ENCODE results near the gene PHLPP1. TPM values are rescaled to one million over a fixed set of nuclear protein-coding genes. Genes with fewer than 3 reads are reported as not detected.

PHLPP1 gene
- total and polyA plus RNA-seq, 2 of the 13 experiments (the other 11 are each of a cell fraction or from before 2014, with no cell fraction given), result 9.8 to 18.5 TPM

DNA sequence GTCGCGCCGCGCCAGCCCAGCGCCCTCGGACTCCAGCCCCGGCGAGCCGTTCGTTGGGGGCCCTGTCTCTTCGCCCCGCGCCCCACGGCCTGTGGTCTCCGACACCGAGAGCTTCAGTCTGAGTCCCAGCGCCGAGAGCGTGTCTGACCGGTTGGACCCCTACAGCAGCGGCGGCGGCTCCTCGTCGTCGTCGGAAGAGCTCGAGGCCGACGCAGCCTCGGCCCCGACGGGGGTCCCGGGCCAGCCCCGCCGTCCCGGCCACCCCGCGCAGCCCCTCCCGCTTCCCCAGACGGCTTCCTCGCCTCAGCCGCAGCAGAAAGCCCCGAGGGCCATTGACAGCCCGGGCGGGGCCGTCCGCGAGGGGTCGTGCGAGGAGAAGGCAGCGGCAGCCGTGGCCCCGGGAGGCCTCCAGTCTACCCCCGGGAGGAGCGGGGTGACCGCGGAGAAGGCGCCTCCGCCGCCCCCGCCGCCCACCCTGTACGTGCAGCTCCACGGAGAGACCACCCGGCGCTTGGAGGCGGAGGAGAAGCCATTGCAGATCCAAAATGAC is 1.4 kb downstream of the PHLPP1 start (continued):
- TF ChIP-seq, protein P1, sequence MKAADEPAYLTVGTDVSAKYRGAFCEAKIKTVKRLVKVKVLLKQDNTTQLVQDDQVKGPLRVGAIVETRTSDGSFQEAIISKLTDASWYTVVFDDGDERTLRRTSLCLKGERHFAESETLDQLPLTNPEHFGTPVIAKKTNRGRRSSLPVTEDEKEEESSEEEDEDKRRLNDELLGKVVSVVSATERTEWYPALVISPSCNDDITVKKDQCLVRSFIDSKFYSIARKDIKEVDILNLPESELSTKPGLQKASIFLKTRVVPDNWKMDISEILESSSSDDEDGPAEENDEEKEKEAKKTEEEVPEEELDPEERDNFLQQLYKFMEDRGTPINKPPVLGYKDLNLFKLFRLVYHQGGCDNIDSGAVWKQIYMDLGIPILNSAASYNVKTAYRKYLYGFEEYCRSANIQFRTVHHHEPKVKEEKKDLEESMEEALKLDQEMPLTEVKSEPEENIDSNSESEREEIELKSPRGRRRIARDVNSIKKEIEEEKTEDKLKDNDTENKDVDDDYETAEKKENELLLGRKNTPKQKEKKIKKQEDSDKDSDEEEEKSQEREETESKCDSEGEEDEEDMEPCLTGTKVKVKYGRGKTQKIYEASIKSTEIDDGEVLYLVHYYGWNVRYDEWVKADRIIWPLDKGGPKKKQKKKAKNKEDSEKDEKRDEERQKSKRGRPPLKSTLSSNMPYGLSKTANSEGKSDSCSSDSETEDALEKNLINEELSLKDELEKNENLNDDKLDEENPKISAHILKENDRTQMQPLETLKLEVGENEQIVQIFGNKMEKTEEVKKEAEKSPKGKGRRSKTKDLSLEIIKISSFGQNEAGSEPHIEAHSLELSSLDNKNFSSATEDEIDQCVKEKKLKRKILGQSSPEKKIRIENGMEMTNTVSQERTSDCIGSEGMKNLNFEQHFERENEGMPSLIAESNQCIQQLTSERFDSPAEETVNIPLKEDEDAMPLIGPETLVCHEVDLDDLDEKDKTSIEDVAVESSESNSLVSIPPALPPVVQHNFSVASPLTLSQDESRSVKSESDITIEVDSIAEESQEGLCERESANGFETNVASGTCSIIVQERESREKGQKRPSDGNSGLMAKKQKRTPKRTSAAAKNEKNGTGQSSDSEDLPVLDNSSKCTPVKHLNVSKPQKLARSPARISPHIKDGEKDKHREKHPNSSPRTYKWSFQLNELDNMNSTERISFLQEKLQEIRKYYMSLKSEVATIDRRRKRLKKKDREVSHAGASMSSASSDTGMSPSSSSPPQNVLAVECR (CRISPR knock-in tag; IDR thresholded peaks at IDR 0.05; ENCODE audit: borderline replicate concordance), result peak; percentile 12; the same call in 1 of the 2 replicates
- TF ChIP-seq YEATS2 (CRISPR knock-in tag; IDR thresholded peaks at IDR 0.05; ENCODE audit: borderline replicate concordance), result no peak
- TF ChIP-seq, protein P2, sequence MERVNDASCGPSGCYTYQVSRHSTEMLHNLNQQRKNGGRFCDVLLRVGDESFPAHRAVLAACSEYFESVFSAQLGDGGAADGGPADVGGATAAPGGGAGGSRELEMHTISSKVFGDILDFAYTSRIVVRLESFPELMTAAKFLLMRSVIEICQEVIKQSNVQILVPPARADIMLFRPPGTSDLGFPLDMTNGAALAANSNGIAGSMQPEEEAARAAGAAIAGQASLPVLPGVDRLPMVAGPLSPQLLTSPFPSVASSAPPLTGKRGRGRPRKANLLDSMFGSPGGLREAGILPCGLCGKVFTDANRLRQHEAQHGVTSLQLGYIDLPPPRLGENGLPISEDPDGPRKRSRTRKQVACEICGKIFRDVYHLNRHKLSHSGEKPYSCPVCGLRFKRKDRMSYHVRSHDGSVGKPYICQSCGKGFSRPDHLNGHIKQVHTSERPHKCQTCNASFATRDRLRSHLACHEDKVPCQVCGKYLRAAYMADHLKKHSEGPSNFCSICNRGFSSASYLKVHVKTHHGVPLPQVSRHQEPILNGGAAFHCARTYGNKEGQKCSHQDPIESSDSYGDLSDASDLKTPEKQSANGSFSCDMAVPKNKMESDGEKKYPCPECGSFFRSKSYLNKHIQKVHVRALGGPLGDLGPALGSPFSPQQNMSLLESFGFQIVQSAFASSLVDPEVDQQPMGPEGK (CRISPR knock-in tag; IDR thresholded peaks at IDR 0.05), result no peak
- no peak for TF ChIP-seq BHLHE40 (IDR thresholded peaks at IDR 0.05; ENCODE audit: low read length)
- TF ChIP-seq TEAD2 (CRISPR knock-in tag; IDR thresholded peaks at IDR 0.05), result no peak
- TF ChIP-seq, protein P3, sequence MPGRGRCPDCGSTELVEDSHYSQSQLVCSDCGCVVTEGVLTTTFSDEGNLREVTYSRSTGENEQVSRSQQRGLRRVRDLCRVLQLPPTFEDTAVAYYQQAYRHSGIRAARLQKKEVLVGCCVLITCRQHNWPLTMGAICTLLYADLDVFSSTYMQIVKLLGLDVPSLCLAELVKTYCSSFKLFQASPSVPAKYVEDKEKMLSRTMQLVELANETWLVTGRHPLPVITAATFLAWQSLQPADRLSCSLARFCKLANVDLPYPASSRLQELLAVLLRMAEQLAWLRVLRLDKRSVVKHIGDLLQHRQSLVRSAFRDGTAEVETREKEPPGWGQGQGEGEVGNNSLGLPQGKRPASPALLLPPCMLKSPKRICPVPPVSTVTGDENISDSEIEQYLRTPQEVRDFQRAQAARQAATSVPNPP (CRISPR knock-in tag; IDR thresholded peaks at IDR 0.05), result no peak
- no peak for TF ChIP-seq ZNF75D (CRISPR knock-in tag; IDR thresholded peaks at IDR 0.05; ENCODE audit: borderline replicate concordance)
- no peak for TF ChIP-seq ZNF570 (CRISPR knock-in tag; IDR thresholded peaks at IDR 0.05; ENCODE audit: borderline replicate concordance)
- TF ChIP-seq ZNF7 (CRISPR knock-in tag; IDR thresholded peaks at IDR 0.05), result no peak
- 0 out of 2 replicates have a peak, but pooled peaks have one; percentile 8 for TF ChIP-seq BRD4 (CRISPR knock-in tag; IDR thresholded peaks at IDR 0.05)
- TF ChIP-seq, protein P4, sequence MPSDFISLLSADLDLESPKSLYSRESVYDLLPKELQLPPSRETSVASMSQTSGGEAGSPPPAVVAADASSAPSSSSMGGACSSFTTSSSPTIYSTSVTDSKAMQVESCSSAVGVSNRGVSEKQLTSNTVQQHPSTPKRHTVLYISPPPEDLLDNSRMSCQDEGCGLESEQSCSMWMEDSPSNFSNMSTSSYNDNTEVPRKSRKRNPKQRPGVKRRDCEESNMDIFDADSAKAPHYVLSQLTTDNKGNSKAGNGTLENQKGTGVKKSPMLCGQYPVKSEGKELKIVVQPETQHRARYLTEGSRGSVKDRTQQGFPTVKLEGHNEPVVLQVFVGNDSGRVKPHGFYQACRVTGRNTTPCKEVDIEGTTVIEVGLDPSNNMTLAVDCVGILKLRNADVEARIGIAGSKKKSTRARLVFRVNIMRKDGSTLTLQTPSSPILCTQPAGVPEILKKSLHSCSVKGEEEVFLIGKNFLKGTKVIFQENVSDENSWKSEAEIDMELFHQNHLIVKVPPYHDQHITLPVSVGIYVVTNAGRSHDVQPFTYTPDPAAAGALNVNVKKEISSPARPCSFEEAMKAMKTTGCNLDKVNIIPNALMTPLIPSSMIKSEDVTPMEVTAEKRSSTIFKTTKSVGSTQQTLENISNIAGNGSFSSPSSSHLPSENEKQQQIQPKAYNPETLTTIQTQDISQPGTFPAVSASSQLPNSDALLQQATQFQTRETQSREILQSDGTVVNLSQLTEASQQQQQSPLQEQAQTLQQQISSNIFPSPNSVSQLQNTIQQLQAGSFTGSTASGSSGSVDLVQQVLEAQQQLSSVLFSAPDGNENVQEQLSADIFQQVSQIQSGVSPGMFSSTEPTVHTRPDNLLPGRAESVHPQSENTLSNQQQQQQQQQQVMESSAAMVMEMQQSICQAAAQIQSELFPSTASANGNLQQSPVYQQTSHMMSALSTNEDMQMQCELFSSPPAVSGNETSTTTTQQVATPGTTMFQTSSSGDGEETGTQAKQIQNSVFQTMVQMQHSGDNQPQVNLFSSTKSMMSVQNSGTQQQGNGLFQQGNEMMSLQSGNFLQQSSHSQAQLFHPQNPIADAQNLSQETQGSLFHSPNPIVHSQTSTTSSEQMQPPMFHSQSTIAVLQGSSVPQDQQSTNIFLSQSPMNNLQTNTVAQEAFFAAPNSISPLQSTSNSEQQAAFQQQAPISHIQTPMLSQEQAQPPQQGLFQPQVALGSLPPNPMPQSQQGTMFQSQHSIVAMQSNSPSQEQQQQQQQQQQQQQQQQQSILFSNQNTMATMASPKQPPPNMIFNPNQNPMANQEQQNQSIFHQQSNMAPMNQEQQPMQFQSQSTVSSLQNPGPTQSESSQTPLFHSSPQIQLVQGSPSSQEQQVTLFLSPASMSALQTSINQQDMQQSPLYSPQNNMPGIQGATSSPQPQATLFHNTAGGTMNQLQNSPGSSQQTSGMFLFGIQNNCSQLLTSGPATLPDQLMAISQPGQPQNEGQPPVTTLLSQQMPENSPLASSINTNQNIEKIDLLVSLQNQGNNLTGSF (CRISPR knock-in tag; IDR thresholded peaks at IDR 0.05), result 0 out of 2 replicates have a peak, but pooled peaks have one; percentile 22
- no peak for TF ChIP-seq HNF4A (CRISPR knock-in tag; IDR thresholded peaks at IDR 0.05)
- TF ChIP-seq ZNF282 (IDR thresholded peaks at IDR 0.05; ENCODE audit: partially characterized antibody), result no peak
- TF ChIP-seq GLI4 (CRISPR knock-in tag; IDR thresholded peaks at IDR 0.05; ENCODE audit: borderline replicate concordance), result no peak
- TF ChIP-seq ZBTB1 (CRISPR knock-in tag; IDR thresholded peaks at IDR 0.05; ENCODE audit: borderline replicate concordance), result no peak
- TF ChIP-seq SAFB2 (CRISPR knock-in tag; IDR thresholded peaks at IDR 0.05; ENCODE audit: borderline replicate concordance, low read depth), result 0 out of 2 replicates have a peak, but pooled peaks have one; percentile 23
- no peak for TF ChIP-seq SKI (IDR thresholded peaks at IDR 0.05; ENCODE audit: partially characterized antibody)
- TF ChIP-seq SMAD3 (CRISPR knock-in tag; IDR thresholded peaks at IDR 0.05), result no peak
